CD4-positive, alpha-beta T cell treated with Interferon alpha-2 for 1 hour (primary cell): ENCODE data around the gene ENPEP.
A peak's percentile ranks its signal among the peaks of the same experiment; 100 is the strongest.
"Not testable (repeated sequence)": the region's sequence is repeated elsewhere in the genome, so short reads cannot be mapped to it uniquely, and the experiment has no call there.

ENCODE experiments used
- DNase-seq, 2 donors: peaks; one replicate each; pipeline ENCODE4 v3.0.0-alpha.2; 2020 to 2022

The ENPEP gene

DNA sequence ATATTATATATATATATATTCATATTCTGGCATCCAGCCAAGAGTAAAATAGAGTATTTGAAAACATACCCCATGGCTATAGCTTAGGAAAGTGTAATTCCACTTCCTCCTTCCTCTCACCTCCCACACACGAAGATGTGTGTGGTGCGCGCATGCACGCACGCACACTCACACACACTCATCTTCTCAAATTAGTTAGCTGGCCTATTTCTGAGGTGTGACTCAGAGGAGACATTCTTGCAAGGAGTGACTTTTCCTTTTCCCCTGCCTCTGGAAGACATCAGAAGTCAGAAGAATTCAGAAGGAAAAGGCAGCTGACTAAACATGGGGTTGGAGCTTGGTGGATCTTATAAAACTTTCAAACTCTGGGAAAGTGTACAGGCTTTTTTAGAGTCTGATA is 8.8 kb downstream of the ENPEP start:
- DNase-seq = no peak

DNA sequence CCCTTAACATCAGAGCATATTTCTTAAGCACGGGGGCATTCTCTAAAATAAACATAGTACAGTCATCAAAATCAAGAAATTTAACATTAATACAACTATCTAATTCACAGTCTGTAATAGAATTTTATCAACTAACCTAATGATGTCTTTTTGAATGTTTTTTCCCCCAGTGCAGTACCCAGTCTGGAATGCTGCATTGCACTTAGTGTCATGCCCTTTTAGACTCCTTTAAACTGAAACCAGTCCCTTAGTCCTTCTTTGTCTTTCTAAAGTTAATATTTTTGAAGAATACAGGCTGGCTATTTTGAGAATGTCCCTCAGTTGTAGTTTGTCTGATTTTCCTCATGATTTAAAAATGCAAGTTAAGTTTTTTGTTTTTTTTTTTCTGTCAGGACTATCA is 9.5 kb downstream of the ENPEP start:
- no peak for DNase-seq

DNA sequence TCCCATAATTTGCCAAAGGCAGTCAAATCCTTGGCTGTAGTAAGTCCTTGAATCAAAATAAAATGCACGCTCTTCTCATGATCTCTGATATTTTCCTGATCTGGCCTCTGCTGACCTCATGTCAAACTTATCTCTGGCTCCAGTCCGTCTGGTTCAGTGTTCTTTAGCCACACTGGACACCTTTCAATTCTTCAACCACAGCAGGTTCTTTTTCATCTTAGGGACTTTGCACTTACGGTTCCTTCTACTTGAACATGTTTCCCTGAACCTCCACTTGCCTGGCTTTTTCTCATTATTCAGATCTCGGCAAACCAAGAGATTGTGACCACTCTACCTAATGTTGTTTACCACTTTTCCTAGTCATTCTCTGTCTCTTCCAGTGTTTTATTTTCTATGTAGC is 10.3 kb downstream of the ENPEP start:
- DNase-seq = no peak

DNA sequence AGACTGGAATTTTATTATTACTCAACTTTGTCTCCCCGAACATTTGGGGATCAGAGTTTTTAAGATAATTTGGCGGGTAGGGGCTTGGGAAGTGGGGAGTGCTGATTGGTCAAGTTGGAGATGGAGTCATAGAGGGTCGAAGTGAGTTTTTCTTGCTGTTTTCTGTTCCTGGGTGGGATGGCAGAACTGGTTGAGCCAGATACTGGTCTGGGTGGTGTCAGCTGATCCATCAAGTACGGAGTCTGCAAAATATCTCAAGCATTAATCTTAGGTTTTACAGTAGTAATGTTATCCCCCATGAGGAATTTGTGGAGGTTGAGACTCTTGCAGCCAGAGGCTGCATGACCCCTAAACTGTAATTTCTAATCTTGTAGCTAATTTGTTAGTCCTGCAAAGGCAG is 10.9 kb downstream of the ENPEP start:
- DNase-seq = not testable (repeated sequence)

DNA sequence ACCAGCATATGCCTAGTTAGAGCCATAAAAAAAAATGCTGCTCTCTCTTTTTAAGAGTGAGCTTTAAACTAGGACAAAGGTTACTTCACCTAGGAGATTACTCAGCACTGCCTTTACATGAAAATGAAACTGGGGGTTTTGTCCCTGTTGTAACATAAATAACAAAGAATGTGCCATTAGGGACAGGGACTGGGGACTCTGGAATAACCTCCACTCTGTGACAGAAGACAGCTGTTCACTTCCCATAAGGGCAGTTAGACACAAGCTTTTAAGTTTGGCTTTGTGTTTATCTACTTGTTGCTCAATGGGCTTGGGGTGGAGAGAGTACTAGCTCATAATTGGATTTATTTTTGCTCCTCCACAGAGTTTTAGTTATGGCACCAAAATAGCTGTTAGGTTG is 11.9 kb downstream of the ENPEP start:
- no peak for DNase-seq

DNA sequence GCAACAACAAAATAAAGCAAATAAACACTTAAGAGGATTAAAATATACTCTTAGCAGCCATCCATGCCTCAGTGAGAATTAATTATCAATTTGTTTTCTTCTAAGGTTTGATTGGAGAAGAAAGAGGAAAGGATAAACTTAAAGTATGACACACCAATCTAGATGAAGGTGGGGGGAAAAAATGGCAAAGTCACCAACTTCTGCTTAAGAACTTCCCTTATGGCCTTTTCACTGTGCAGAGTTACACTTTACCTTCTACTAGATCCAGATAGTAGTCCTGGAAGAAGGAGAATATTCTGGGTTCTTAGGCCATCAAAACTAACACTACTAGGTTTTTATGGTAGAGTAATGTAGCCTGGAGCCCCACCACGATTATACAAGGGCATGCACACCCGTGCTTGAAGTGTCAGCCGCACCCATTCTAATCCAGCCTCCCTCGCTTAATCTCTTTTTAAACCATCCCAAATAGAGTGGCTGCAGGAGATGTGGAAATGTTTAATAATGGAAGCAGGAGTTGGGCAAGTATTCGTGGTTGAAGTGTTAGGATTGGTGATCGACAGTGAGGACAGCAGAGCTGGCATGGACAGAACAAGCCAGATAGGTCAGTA is 14.1 kb downstream of the ENPEP start:
- DNase-seq = no peak

DNA sequence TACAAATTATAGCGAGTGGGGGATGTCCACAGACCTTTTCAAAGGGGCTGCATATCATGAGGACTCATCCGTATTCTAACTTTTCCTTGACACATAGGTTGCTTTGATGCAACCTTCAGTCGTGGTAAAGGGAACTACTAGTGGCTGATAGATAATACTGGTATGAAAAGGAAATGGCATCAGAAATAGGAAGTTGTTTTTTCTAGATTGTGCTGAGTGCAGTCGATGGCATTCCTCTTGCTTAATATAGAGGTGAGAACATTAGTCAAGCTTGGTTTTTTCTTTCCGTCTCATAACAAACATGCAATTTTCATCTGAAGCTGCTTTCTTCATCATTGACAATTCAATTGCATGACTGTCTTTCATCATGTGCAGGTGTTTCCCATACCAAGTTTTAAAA is 16.6 kb downstream of the ENPEP start:
- DNase-seq = no peak

DNA sequence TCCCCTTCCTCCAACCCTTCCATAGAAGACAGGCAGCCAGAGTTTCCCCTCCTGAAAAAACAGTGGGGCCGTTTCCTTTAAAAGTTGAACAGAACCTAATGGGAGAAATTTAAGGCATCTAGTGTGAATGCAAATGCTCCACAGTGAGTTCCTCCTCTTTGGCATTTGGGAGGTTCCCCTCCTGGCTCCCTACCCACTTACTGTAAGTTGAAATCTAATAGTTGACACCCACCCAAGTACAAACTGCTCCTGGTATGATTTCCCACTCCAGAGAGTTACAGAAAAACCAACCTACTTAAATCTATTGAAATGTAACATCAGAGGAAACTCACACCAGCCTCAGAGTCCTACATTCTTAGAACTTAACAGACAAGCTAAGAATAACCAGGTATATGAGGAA is 17.6 kb downstream of the ENPEP start:
- DNase-seq = no peak

DNA sequence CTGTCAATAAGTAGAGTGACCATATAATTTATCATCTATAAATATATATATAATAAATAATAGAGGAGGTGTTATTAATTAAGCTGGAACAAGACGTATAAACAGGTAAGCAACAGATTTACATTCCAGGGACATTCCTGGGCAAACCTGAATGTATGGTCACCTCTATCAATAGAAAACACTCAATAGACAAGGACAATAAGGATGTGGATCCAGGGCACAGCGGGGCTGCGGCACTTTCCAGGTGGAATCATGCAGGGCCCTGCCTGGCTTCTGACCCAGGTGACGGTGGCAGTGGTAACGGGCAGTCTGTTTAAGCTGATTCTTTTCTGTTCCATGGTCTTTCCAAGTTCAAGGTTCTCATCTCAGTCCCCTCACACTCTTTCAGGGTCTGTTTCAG is 22.5 kb downstream of the ENPEP start:
- no peak for DNase-seq

GRCh38 chr4:110499126-110499525 is 23.2 kb downstream of the ENPEP start:
- DNase-seq = no peak

- no peak for DNase-seq
These were observed 25.9 kb downstream of the ENPEP start for GRCh38 chr4:110501826-110502225.

DNA sequence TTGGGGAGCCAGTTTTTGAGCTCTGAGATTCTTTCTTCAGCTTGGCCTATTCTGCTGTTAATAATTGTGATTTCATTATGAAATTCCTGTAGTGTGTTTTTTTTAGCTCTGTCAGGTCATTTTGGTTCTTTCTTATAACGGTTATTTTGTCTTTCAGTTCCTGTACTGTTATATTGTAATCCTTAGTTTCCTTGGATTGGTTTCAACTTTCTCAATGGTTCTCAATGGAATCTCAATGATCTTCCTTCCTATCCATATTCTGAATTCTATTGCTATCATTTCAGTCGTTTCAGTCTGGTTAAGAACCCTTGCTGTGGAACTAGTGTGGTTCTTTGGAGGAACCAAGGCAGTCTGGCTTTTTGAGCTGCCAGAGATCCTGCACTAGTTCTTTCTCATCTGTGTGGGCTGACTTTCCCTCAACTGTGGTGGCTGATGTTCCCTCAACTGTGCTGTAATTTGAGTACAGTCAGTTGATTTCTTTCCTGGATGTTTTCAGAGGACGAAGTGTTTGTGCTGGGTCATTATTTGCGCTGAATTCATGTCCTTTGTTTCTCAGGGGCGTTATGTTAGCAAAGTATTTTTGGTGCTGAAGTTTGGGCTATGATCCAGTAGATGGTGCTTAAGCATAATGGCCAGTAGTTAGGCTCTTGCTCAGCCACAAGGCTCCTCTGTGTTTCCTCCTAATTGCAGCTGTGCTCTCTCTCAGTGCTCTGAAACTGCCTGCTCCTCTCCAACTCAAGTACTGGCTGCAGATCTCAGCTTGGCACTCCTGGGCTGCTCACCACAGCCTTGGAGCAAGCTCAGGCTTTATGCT is 27.5 kb downstream of the ENPEP start:
- no peak for DNase-seq

GRCh38 chr4:110504084-110504435 is 28.1 kb downstream of the ENPEP start:
- no peak for DNase-seq

- DNase-seq = no peak
These were observed 29.5 kb downstream of the ENPEP start for GRCh38 chr4:110505440-110505839.

DNA sequence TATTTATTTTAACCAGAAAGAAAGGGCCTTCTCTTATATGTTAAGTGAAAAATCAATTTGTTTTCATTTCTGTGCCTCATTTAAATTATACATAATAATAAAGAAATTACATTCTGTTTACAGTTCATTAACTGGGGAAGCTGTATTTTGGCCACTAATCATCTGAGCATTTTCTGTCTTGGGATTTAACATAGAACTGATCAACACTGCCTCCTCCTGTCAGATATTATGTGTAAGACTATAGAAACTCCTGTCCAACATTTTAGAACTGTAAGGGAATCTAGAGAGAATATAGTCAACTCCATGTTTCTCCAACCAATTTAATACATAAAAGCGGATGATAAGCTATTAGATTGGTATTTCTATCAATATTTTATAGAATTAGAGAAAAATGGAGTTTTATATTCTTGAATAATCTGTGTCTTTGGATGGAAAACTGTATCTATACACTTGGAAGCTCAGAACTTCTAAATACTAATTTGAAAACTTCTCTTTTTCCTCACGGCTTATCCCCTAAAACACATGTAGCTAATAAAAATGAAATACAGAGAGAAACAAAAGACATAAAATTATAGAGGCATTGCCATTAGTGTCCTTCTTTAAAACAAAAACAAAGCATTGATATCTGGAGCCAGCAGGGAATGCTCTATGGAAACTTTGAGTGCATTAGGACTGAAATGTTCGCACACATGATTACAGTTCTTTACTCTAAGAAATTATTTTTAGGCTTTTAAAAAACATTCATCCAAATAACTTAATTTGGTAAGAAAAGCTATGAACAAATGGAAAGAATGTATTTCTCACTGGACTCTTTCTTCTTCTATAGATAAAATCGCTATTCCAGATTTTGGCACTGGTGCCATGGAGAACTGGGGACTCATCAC is 33.1 kb downstream of the ENPEP start:
- DNase-seq = no peak

DNA sequence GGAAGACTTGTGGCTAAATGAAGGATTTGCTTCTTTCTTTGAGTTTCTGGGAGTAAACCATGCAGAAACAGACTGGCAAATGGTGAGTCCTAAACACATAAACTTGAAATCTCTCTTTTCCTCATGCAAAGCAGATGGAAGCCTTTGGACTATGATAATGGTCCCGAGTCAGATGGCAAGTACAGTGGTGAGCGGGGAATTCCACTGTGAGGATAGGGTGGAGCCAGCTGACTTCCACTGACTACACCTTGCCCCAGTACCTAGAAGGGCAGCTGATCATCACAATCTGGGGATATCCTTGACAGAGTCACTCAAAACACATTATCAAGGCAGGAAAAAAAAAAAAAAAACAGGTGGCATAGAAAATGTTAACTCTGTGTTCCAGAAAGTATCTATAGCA is 34.3 kb downstream of the ENPEP start:
- DNase-seq = no peak

- DNase-seq = peak in 1 of 2 donors; percentile 67
These were observed 35.1 kb downstream of the ENPEP start for GRCh38 chr4:110510955-110511544.

DNA sequence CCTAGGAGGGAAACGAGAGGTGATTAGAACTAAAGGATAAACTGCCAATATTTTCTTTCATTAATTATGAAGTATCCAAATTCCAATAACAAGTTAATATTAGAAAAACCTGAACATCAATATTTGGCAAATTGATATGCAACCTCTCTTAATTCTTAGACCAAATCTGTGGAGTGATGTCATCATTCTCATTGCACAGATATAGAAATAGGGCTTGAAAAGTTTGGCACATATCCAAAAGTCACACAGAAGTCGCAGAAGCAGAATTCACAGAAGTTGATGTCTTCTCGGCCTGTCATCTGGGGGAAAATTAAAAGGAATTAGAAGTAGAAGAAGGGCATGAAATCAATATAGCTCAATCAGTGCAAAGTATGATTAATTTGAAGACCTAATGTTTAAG is 36.9 kb downstream of the ENPEP start:
- DNase-seq = no peak

DNA sequence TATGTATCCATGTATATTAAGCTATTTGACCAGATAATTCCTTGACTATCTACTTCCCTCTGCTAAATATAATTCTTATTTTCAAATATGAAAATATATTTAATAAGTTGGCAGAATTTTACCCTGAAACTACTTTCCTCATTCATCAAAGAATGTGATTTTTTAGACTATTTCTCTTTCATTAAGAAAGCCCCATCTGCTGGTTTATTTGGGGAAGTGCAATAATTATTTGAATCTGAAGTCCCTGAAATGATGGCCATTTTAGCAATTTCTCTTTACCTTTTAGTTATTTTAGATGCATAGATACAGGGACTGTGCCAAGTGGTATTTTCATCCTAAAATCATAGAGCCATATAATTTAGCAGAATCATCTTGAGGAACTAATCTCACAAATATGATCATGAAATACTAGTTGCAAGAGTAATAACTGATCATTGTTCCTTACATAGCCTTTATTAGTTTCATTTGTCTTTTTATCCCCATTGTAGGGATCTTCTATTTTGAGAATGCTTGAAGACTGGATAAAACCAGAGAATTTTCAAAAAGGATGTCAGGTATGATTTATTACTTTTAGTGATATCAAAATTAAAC is 39.0 kb downstream of the ENPEP start:
- DNase-seq = peak in 1 of 2 donors; percentile 64

DNA sequence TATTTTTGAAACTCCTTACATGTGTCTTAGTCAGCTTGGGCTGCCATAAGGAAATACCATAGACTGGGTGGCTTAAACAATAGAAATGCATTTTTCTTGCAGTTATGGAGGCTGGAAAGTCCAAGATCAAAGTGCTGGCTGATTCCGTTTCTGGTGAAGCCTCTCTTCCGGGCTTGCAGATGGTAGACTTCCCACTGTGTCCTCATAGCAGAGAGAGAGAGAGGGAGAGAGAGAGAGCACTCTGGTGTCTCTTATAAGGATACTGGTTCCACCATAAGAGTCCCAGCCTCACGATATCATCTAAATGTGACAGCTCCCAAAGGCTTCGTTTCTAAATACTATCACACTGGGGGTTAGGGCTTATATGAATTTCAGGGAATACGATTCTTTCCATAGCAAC is 39.7 kb downstream of the ENPEP start:
- peak in 1 of 2 donors; percentile 18 for DNase-seq

GRCh38 chr4:110516106-110516922 is 40.4 kb downstream of the ENPEP start:
- DNase-seq = peak; percentile 66 to 81

DNA sequence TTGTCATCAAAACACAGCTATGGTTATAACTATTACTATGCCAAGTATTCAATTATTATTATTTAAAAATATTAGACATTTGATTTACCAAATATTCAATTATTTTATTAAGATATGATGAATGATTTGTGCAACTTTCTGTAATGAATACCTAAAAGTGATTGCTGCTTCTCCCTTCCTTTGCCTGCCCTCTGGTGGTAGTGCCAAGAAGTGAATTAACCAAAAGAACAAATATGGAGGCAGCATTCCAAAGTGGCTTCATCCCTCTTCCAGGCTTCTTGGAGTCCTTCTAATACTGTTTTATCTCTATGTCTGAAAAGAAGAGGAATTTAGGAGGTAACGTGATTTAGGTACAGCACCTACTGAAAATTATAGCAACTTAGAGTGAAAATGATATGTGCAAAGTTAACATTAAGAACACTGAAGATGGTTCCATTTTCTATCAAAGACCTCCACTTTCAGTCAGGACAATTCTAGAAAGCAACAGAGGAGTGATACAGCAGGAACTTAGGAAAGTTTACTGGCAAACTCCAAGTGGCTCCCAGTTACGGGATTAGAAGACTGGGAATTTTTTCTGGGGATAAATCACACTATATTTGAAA is 43.0 kb downstream of the ENPEP start:
- peak in 1 of 2 donors; percentile 49 for DNase-seq
